Hematopoietic multipotent progenitor cell (in vitro differentiated cells): ENCODE data around the gene KRTAP16-1. TPM values are rescaled to one million over a fixed set of nuclear protein-coding genes. Genes with fewer than 3 reads are reported as not detected.
"Not testable (repeated sequence)": the region's sequence is repeated elsewhere in the genome, so short reads cannot be mapped to it uniquely, and the experiment has no call there.

Experiments used
- DNase-seq, 3 donors: peaks; one replicate each; pipeline ENCODE4 v3.0.0-alpha.2; 2011 to 2015; ENCODE audit warnings: low read depth in 2 of 3, low spot score in 2 of 3
- total RNA-seq: library from RNA; depleted of rRNA; stranded (reverse); fragments of >200 nt; gene quantifications from one replicate; pipeline ENCODE4 v1.2.3, GENCODE V29; 2012

The KRTAP16-1 gene, protein sequence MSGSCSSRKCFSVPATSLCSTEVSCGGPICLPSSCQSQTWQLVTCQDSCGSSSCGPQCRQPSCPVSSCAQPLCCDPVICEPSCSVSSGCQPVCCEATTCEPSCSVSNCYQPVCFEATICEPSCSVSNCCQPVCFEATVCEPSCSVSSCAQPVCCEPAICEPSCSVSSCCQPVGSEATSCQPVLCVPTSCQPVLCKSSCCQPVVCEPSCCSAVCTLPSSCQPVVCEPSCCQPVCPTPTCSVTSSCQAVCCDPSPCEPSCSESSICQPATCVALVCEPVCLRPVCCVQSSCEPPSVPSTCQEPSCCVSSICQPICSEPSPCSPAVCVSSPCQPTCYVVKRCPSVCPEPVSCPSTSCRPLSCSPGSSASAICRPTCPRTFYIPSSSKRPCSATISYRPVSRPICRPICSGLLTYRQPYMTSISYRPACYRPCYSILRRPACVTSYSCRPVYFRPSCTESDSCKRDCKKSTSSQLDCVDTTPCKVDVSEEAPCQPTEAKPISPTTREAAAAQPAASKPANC
- 0.27 TPM for total RNA-seq

DNA sequence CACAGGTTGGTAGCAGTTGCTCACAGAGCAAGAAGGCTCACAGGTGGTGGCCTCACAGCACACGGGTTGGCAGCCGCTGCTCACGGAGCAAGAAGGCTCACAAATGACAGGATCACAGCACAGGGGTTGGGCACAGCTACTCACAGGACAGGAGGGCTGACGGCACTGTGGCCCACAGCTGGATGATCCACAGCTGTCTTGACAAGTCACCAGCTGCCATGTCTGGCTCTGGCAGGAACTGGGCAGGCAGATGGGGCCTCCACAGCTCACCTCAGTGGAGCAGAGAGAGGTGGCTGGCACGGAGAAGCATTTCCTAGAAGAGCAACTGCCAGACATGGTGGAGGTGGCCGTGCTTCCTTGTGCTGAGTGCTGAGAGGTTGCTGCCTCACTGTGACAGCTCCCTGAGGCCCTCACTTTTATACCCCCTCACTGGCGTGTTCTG, at the start of gene KRTAP16-1:
Gene KRTAP16-1, minus strand, starts transcription at position 392 of the 442 bp plus-strand sequence. Its CDS starts 56 bp downstream, at position 336.
- peak in 1 of 3 donors; percentile 95 for DNase-seq

DNA sequence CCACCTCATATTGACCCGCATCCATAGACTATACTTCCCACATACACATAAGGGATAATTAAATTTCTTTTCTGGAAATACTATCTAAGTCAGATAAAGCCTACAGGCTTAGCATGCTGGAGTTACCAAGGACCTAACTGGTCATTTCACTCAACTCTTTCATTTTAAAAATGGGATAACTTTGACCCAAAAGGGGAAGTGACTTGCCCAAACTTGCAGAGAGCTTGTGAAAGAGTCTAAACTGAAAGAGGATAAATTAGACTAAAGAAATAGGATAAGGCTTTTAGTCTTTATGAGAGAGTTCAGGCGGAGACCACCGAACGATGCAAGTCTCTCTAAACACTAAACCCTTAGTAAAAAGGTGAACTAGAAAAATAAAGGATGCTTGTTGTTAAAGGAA, 45.4 kb upstream of the KRTAP16-1 start:
- no peak for DNase-seq

DNA sequence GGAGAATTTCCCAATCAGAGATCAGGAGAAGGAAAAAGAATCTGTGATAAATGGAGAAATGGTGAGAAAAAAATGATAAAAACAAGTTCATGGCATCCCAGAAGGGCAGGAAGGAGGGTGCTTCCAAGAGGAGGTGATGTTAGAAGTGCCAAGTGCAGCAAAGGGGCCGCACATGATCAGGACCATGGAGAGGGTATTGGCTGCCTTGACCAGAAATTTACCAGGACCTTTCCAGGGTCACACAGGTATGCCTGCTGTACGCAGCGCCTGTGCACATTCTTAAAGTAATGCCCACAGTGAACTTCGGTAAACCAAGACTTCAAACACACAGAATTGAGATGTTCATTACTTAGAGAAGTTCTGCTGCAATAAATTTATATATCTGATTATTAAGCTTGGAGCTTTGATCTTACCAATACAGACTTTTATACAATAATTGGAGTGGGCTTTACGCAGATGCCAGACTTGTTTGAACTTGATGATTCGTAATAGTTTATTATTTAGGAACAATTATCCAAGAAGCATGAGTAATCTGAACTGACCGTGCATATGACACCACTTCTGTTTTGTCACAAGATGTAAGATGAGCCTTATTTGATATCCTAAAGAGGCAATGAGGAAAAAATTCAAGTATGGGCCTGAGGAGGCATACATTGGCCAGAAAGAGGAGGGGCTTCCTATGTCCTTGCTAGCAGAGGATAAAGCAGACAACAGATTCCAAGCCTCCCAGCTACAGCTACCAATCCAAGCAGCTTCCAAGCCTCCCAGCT, 43.7 kb upstream of the KRTAP16-1 start:
- DNase-seq, result no peak

DNA sequence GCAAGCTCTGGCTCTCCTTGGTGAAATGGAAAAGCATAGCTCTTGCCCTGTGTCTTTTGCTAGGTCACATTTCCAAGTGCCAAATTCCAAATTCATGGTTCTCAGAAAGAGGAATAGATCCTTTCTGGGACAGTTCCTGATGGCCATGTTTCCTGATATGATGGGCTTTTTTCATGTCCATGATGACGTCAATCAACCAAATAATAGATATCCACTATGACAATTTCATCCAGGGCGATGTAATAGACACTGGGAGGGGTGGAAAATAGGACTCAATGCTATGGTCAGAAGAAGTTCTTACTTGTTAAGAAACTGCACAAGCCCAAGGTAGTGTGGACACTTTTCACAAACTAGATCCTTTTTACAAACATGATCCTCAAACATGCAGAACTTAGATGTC, 42.1 kb upstream of the KRTAP16-1 start:
- no peak for DNase-seq

DNA sequence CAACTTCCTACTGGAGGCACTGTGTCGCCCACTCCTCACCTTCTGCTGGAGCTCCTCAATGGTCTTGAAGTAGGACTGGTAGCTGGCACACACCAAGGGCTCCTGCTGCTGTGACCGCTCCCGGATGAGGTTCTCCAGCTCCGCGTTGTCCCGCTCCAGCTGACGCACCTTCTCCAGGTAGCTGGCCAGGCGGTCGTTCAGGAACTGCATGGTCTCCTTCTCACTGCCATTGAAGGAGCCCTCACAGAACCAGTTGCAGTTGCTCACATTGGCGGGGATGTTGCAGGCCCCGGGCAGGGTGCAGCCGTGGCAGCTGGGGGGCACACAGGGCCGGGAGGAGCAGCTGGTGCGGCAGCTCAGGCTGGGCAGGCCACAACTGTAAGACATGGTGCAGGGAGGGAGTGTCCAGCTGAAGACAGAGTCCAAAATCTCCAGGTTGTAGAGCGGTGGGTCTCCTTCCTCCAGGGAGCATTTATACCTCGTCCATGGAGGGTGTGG, 41.3 kb upstream of the KRTAP16-1 start, which contains the start of gene KRT33A:
Gene KRT33A, minus strand, starts transcription at position 448 of the 498 bp plus-strand sequence. Its CDS starts 61 bp downstream, at position 387.
- DNase-seq, result not testable (repeated sequence)

DNA sequence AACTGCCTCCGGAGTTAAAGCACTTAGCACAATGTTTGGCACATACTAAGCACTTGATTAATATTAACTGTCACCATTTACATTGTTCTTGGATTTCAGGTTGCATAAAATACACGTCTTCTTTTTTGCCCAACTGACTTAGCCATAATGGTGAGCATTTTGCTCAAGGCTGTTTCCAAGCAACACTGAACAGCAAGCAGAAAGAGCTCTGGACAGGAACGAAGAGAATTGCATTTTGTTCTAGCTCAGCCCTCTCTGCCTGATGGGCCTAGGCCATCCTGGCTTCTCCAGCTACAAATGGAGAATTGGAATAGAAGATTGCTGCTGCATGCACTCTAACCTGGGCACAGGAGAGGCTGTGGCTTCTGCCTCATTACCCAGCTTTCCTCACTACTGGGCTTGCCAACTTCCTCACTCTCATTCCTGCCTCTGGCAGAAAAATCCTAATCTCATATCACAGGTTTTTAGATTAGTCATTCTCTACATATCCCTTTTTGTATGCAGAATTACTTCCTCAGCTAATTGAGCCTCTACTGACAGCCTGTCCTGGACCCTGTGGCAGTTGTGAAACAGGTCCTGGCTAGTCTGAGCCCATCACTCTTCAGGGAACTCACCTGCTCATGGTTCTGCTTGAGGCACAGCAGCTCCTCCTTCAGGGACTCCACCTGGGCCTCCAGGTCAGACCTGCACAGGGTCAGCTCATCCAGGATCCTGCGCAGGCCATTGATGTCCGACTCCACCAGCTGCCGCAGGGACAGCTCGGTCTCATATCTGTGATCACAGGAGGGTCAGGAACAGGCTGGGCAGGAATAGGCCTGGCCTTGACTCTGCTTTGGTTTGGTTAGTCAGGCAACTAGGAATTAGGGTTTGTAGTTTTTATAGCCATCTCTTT, 39.0 kb upstream of the KRTAP16-1 start:
- DNase-seq, result no peak

DNA sequence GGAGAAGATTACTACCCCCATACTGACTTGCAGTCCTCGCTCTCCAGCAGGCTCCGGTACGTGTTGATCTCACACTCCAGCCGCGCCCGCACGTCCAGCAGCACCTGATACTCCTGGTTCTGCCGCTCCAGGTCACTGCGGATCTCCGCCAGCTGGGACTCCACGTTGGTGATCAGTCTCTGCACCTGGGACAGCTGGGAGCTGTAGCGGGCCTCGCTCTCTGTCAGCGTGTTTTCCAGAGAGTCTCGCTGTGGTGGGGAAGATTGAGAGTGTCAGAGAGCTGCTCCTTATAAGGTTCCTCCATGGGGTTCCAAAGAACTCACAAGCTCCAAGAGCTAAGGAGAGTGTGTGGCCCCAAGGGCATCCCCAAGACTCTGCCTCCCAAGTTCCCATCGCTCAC, 37.3 kb upstream of the KRTAP16-1 start:
- not testable (repeated sequence) for DNase-seq

DNA sequence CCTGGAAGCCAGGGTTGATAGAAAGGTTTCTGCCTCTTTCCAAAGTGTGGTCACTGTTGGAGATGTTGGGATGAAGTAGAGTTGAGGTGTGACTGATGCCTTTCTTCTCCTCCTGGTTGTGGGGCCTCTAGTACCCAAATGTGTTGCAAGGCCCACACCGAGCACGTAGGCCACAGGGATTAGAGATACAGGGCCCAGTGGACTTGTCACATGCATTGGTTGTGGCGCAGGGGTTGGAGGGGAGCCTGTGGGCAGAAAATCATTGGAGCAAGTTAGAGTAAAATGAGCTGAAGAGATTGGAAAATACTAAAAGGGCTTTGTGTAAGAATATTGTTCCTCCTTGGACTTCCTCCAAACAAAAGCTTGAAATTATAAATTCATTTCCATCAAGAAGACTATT, 36.9 kb upstream of the KRTAP16-1 start:
- no peak for DNase-seq

DNA sequence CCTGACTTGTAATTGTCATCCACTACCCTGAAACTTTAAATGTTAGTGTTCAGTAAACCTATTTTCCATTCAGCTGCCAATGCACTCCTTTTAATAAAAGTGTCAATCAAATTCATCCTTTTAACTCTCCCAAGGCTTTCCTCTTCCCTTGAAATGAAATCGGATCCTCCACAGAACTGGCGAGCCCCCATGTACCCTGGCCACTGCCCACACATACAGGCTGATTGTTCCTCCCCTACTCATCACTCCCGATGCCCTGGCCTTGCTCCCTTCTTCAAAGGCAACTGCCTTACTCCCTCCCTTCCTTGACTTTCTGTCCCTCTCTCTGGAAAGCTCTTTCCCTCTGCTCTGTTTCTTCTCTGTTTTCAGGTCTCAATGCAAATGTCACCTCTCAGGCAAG, 33.9 kb upstream of the KRTAP16-1 start:
- no peak for DNase-seq

DNA sequence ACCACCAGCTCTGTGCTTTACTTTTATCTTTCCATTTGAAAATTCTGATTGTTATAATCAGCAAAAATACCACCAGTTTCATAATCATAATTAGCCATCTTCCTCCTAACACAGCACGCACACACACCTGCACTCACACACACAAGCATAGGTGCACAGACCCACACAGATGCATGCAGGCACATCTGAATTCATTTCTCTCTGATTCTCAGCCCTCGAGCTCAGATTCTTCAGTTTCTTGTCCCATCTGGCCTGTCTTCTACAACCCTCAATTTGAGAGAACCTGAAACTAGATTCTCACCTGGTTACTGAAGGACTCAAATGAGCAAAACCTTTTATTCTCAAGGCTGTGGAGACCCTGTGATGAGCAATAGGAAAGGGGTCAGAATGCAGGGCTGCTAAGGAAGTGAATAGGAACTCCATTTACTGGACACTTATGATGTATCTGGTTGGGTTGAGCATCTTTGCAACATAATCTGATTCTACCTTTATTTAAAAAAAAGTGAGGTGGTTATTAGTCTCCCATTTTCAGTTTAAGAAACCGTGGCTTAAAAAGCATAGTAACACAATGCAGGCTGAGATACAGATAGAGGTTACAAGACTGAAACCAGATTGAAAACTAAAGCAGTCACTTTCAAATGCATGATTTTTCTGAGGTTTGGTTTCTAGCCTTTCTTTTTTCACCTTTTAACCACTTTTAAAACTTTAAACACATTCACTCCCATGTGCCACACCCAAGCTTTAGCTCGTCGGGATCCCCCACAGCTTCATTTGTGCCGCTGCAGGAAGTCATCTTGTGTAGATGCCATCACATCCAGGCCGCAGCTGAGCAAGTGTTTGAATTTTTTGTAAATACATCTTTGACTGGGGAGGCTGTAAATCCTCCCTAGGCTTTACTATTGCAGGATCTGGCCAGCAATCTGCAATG, 32.1 kb upstream of the KRTAP16-1 start:
- DNase-seq, result no peak

DNA sequence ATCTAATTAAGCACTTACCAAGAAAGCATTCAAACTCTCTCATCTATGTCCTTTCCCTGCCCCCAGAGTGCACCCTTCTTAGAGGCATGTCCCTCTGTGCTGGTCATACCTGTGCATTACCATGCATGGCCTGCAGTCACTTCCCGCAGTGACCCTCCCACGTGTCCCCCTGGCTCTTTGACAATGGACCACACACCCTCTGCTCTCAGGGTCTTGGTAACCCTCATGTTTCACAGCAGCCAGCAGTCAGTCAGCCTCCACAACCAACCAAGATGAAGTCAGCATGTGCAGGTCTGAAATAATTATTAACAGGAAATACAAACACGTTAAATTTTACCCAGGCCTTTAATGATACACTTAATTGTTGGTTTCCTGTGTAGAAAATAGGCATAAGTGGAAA, 31.4 kb upstream of the KRTAP16-1 start:
- no peak for DNase-seq

DNA sequence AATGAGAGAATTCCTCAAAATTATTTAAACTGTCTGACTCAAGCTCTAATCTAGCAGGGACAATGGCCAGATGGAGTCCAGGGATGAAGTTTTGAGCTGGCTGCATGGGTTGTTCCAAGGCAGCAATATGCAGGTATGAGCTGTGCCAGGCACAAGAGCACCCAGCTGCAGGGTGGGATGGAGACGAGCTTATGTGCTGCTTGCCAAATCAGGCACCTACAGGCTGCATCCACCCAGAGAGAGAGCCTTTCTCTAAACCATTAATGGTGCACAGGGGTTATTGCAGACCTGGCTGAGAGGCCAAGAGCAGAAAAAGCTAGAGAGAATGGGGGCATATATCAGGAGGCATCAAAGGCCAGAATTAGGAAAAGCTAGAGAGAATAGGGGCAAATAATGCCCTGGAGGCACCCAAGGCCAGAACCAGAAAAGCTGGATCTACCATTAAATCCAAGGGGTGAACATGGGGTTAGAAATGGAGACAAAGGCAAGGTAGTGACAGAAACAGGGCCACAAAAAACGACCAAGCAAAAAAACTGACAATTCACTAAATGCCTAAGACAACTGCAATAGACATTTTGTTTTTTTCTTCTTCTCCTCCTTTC, 30.6 kb upstream of the KRTAP16-1 start:
- no peak for DNase-seq

DNA sequence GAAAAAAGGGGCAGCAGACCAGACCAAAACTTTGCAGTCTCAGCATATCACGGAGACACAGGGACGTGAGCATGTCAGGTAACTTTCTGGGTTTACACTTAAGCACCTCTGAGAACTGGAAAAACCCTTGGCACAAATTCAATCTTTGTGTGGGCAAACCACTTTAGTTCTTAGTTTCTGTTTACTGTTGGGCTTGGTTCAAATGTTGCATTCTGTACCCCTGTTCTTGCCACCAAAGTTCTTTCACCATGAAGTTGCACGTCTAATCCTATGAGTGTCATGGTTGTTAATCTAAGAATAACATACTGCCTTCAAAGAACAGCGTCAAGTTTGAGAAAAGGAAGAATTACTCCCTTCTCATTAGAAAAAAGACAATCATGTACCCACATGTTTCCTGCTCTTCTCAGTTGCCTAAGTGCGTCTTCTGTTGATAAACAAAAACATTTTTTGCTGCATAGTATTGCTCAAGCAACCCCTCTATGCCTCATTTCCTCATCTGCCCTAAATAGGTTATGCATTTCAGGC, 29.9 kb upstream of the KRTAP16-1 start:
- DNase-seq, result peak; percentile 29 to 54 (median 40)

DNA sequence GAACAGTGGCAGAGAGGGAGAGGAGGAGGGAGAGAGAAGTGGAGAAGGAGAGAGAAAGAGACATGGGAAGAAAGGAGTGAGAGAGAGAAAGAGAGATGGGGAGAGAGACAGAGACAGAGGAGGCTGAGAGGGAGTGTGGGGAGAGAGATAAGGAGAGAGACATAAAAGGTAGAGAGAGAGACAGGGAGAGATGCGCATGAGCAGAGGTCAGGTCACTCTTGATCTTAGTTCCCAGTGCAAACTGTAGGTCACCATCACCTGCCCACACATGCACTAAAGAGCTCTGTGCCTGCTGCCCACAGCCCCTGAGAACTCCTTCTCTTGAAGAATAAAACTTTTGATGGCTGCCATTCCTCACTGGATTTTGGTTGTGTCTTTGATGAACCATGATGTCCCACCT, 26.6 kb upstream of the KRTAP16-1 start:
- DNase-seq, result no peak

DNA sequence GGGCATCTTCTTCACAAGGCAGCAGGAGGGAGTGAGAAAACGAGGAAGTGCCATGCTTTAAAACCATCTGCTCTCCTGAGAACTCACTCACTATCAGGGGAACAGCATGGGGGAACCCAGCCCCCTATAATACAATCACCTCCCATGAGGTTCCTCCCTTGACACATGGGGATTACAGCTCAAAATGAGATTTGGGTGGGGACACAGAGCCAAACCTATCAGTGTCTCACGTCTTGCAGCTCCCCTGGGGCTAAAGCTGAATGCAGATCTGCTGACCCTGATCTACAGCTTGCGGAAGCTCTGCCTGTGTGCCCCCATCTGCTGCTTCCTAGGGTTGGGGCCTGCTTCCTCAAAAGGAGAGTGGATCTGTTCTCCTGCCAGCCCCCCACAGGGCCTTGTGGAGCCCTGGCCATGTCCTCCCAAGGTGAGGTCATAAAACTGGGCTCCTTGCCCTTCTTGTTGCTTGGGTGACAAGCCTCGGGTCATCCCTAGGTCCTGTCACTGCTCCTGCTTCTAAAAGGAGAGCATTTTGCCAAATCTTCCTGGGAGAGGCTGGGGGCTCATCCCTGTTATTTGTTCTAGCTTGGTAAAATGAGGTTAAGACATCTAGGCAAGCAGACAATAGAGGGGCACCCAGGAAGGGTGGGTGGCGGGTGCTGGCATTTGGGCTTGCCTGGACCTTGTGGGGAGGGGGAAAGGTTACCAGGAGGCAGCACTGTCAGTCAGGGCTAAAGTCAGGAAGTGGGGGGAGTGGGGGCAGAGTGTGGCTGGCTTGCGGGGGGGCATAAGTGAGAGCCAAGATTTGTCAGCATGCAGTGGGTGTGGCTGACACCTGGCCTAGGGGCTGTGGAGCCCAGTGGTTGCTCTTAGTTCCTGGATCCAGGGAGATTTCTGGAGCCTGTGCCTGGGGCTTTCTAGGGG, 25.5 kb upstream of the KRTAP16-1 start:
- DNase-seq, result peak in 1 of 3 donors; percentile 16

DNA sequence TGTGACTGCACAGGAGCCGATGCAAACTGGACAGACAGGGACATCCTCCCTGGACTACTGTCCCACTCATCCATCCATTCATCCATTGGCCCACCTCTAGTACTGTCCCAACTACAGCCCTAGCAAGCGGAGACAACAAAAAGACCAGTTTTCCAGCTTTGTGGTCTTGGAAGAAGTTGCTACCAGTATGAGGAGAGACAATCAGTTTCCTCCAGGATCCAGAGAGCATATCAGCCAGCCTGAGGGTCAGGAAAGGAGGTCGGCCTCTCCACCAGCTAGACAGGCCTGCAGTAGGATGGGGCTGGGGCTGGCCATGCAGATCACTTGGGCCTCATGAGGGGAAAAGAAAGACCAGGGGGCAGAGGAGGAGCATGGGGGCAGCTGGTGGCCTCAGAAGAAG, 24.7 kb upstream of the KRTAP16-1 start:
- DNase-seq, result no peak

DNA sequence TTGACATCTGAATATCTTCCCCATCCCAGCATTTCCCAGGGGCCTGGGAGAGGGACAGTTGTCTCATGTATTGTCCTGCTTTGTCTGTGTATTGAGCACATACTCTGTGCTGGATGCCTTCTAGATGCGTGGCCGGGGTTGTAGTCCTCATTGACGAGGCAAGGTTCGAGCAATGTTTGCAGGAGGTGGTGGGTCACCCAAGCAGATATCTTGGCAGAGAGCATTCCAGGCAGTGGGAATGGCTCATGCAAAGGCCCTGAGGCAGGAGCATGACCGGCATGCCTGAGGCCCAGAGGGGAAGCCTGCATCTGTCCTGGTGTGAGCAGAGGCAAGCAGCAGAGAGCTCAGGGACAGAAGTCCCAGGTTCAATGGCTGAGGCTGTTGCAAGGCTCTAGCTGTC, 24.0 kb upstream of the KRTAP16-1 start:
- DNase-seq, result no peak
